HEK293T (cell line): ENCODE data around the gene TCF19.
"Not testable (repeated sequence)": the region's sequence is repeated elsewhere in the genome, so short reads cannot be mapped to it uniquely, and the experiment has no call there.

Experiments used
- CTCF ChIA-PET: fragments of 350-600 bp; formaldehyde crosslinking; extraction: SDS; loops from one replicate; lab custom pipeline; 2021; ENCODE audit warnings: antibody characterized with exemption, inconsistent platforms; lab: Yijun Ruan, JAX
- POLR2A ChIA-PET: fragments of 350-600 bp; formaldehyde crosslinking; extraction: SDS; loops from one replicate; lab custom pipeline; 2020; ENCODE audit warnings: antibody characterized with exemption, inconsistent platforms; lab: Yijun Ruan, JAX
- DNase-seq: peaks from one replicate; pipeline ENCODE4 v3.0.0; 2012; ENCODE audit warnings: mixed read lengths; ENCODE audit errors: extremely low spot score
- ARNT ChIP-seq: fragments of 450-650 bp; IDR thresholded peaks from 2 replicates; pipeline ENCODE4 v1.6.1; 2017; ENCODE audit warnings: mild to moderate bottlenecking
- BHLHE40 ChIP-seq: fragments of 450-650 bp; IDR thresholded peaks from 2 replicates; pipeline ENCODE4 v1.6.1; 2016; ENCODE audit warnings: mild to moderate bottlenecking, moderate library complexity, borderline replicate concordance
- CTBP1 ChIP-seq: fragments of 450-650 bp; IDR thresholded peaks from 2 replicates; pipeline ENCODE4 v1.6.1; 2016; ENCODE audit warnings: borderline replicate concordance
- ELF4 ChIP-seq: fragments of 450-650 bp; IDR thresholded peaks from 2 replicates; pipeline ENCODE4 v1.6.1; 2017; ENCODE audit warnings: antibody characterized with exemption
- FOXA1 ChIP-seq: fragments of 450-650 bp; IDR thresholded peaks from 2 replicates; pipeline ENCODE4 v1.6.1; 2016; ENCODE audit warnings: mild to moderate bottlenecking
- FOXK2 ChIP-seq: fragments of 450-650 bp; IDR thresholded peaks from 2 replicates; pipeline ENCODE4 v1.6.1; 2016; ENCODE audit warnings: mild to moderate bottlenecking
- HDGF ChIP-seq: fragments of 450-650 bp; IDR thresholded peaks from 2 replicates; pipeline ENCODE4 v1.6.1; 2017; ENCODE audit warnings: antibody characterized with exemption, borderline replicate concordance
- L3MBTL2 ChIP-seq: fragments of 450-650 bp; conservative IDR thresholded peaks from 2 replicates; pipeline ENCODE4 v1.6.1; 2016; ENCODE audit warnings: mild to moderate bottlenecking
- LEF1 ChIP-seq: fragments of 450-650 bp; IDR thresholded peaks from 2 replicates; pipeline ENCODE4 v1.6.1; 2017; ENCODE audit warnings: mild to moderate bottlenecking, borderline replicate concordance
- NFRKB ChIP-seq: fragments of 450-650 bp; IDR thresholded peaks from 2 replicates; pipeline ENCODE4 v1.6.1; 2016; ENCODE audit warnings: mild to moderate bottlenecking, moderate library complexity
- SP1 ChIP-seq: fragments of 450-650 bp; IDR thresholded peaks from 2 replicates; pipeline ENCODE4 v1.6.1; 2017
- SUZ12 ChIP-seq: fragments of 450-650 bp; IDR thresholded peaks from 2 replicates; pipeline ENCODE4 v1.6.1; 2016; ENCODE audit warnings: mild to moderate bottlenecking
- TARDBP ChIP-seq: fragments of 450-650 bp; IDR thresholded peaks from 2 replicates; pipeline ENCODE4 v1.6.1; 2016
- ZNF384 ChIP-seq: fragments of 450-650 bp; IDR thresholded peaks from 2 replicates; pipeline ENCODE4 v1.6.1; 2016
- TF ChIP-seq, protein P1 (sequence below): fragments of 450-650 bp; IDR thresholded peaks from 2 replicates; pipeline ENCODE4 v1.6.1; 2016

TCF19 gene

DNA sequence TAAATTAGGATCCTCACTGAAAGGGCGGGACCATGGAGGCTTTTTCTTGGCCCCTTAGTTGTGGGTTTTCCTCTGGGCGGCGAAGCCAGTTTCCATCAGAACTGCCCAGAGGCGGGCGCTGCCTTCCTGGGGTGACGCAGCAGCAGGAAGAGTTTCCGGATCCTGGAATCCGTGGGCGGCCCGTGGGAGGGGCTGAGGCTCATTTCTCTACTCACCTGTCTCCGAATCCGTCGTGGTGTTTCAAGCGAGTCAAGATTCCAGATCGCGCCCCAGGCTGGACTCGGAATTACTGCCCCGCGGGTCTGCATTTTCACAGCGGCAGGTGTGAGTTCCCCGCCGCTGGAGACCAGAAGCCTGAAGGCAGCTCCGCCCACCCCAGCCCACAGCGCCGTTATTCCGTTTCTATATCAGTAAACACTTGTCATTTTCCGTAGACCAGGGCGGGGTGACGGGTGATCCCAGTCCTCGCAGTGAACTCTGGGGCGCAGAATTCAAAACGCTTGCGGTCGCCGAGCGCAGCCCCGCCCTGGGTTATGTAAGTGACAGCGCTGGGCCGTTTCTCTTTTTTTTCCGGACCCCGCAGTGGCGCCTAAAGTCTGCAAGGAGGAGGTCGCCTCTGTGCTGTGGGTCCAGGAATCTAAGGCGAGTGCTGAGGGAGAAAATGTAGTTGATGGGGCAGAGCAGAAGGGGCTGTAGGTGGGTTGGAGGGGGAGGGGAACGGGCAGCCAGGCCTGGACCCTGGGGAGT, 39.3 kb downstream of the TCF19 start:
- DNase-seq = peak; percentile 51
- TF ChIP-seq L3MBTL2 = no peak; the same call in 1 of the 2 replicates
- no peak for TF ChIP-seq ELF4
- no peak for TF ChIP-seq SP1
- TF ChIP-seq SUZ12 = no peak
- no peak for TF ChIP-seq HDGF
- TF ChIP-seq, protein P1, sequence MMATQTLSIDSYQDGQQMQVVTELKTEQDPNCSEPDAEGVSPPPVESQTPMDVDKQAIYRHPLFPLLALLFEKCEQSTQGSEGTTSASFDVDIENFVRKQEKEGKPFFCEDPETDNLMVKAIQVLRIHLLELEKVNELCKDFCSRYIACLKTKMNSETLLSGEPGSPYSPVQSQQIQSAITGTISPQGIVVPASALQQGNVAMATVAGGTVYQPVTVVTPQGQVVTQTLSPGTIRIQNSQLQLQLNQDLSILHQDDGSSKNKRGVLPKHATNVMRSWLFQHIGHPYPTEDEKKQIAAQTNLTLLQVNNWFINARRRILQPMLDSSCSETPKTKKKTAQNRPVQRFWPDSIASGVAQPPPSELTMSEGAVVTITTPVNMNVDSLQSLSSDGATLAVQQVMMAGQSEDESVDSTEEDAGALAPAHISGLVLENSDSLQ = no peak
- no peak for TF ChIP-seq LEF1
- TF ChIP-seq ZNF384 = no peak
- TF ChIP-seq CTBP1 = no peak
- no peak for TF ChIP-seq NFRKB
- no peak for TF ChIP-seq FOXK2
- no peak for TF ChIP-seq TARDBP
- TF ChIP-seq BHLHE40 = no peak
- no peak for TF ChIP-seq ARNT
- ChIA-PET CTCF (interaction anchor here (0.6 to 2.3 kb wide), 8 partner anchors 13 to 293 kb away, joined by 3 to 20 read pairs (median 4); no protein-coding TSS in a partner anchor), POLR2A (interaction anchor here (1.0 to 2.5 kb wide), 6 partner anchors 11 to 171 kb away, joined by 3 to 12 read pairs (median 4); no protein-coding TSS in a partner anchor)

DNA sequence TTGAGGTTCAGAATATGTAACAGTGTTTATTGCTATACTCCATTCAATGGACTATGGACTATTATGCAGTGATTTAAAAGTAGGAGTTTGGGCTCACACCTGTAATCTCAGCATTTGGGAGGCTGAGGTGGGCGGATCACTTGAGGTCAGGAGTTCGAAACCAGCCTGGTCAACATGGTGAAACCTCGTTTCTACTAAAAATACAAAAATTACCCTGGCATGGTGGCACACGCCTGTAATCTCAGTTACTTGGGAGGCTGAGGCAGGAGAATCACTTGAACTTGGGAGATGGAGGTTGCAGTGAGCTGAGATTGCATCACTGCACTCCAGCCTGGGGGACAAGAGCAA, 40.7 kb downstream of the TCF19 start:
- POLR2A ChIA-PET, CTCF ChIA-PET: not testable (repeated sequence)

DNA sequence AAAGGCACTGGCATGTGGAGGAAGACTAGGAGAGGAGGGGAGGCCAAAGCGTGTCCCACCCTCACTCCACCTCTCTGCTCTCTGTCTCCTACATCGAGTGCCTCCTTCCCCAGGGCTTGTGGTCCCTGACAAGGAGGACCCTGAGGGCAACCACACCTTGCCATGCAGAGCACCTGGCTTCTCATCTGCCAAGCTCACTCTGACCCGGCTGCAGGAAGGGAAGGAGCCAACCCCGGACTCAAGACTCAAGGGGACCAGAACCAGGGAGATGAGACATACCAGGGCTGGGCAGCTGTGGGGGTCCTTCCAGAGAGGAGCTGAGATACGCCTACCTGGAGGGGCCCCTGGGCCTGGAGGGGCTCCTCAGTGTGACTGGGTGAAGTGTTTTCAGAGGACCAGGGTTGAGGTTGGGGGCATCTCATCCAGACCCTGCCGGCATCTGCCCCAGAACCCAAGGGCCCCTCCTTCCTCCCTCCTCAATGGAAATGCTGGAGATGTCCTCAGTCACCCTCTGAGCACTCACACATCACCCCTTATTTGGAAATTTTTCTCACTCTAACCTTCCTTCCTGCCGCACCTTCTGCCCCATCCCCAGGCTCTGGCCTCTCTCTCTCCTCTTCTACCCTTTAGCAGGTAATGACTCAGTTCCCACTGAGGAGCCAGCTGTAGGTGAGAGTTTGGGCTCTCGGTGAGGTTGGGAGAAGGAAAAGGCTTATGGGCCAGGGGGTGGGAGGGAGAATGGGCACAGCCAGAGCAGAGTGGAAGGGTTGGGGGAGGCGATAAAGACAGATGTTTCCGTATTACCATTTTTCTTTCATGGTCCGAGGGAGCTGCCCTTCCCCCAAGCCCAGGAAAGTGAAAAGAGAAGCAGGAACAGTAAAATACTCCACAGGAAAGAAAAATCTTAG, 44.1 kb downstream of the TCF19 start:
- POLR2A ChIA-PET = no interaction called here
- no peak for TF ChIP-seq CTBP1
- TF ChIP-seq NFRKB = no peak
- no peak for DNase-seq
- CTCF ChIA-PET = interaction anchor here (0.7 to 1.6 kb wide), 2 partner anchors 161 to 164 kb away, joined by 3 to 6 read pairs; no protein-coding TSS in a partner anchor

More for the DNA sequence above, 40.7 kb downstream of the TCF19 start:
- DNase-seq = not testable (repeated sequence)

DNA sequence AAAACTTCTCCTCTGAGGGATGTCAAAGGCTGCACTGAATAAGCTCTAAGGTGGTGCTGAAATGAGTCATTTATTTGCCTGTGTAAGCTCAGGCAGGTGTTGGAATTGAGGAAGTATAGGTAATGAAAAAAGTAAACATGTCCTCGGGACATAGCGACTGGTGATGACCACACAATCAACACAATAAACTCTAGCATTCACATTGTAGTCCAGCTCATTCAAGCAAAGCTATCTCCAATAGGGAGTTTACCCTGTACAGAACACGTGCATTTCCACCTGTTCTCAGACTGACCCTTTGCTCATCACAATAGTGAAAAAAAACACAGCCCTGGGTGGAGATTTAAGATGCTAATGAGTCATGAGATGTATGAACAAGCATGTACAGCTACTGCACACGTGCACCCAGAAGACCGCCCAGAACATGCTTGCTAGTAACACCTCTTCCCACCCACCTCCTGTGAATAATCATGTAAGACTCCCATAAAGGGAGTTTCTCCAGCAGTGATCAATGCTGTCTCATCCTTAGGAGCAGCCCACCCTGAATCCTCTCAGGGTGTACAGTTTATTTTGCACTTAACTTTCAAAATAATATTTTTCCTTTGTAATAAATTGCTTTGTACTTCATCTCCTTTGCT, 45.1 kb downstream of the TCF19 start:
- ChIA-PET CTCF (interaction anchor here (0.6 to 1.6 kb wide), 4 partner anchors 160 to 674 kb away, joined by 3 to 6 read pairs (median 3); no protein-coding TSS in a partner anchor), POLR2A (no interaction called here)
- 0 out of 2 replicates have a peak, but pooled peaks have one; percentile 19 for TF ChIP-seq L3MBTL2
- no peak for TF ChIP-seq ELF4
- DNase-seq = no peak

DNA sequence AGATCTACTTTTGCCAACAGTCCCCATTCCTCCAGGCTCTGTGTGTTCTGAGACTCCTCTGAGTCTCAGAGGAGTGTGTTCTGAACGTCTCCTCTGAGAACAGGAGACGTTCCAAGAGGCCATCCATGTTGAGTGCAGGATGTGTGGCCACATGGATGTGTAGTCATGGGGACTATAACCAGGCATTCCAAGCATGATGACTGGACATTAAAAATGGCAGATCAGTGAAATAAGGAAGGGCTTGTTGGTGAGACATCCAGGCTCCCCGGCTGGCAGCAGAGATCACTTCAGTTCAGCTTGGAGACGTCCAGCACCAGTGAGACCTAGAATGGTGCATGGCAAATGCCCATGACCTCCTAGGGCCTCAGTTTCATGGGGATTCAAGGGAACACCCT, 46.4 kb downstream of the TCF19 start:
- ChIA-PET CTCF (no interaction called here), POLR2A (interaction anchor here (1.0 kb wide), 1 partner anchor 153 kb away, joined by 4 read pairs; the partner anchor contains the start of gene HLA-B)
- no peak for TF ChIP-seq FOXA1
- TF ChIP-seq TARDBP = no peak
- TF ChIP-seq SUZ12 = no peak
- TF ChIP-seq, protein P1 = no peak
- no peak for TF ChIP-seq ARNT
- no peak for DNase-seq

DNA sequence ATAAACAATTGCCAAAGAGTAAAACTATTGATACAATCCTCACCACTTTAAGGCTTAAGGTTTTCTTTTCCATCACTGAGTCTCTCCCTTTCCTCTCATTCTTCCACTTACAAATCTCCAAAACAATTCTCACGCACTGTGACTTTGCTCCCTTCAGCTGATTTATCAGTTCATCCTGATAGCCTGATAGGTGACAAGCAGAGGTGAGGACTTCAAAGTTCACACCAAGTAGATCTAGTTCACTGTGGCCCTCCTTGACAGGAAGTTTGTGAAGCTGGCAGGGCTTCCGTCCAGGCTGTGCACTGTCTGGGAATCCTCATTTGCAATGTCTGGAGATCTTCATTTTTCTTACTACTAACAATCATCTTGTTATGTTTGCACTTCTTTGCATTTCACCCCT, 47.2 kb downstream of the TCF19 start:
- CTCF ChIA-PET = no interaction called here
- TF ChIP-seq LEF1 = no peak
- no peak for TF ChIP-seq SP1
- TF ChIP-seq HDGF = no peak
- TF ChIP-seq, protein P1 = no peak
- no peak for TF ChIP-seq ZNF384
- no peak for TF ChIP-seq ELF4
- TF ChIP-seq BHLHE40 = no peak
- no peak for TF ChIP-seq L3MBTL2
- TF ChIP-seq SUZ12 = no peak
- POLR2A ChIA-PET = no interaction called here
- no peak for DNase-seq
